ENCODE measurements around the gene IPO4. TPM values are rescaled to one million over a fixed set of nuclear protein-coding genes. Genes with fewer than 3 reads are reported as not detected.

The IPO4 gene
- polyA plus RNA-seq, 1 donor (not counting 4 experiments of a cell fraction or from before 2014, with no cell fraction given), result 18.6 TPM

- Histone ChIP-seq H3K4me1 (ENCODE audit: control insufficient read depth, extremely low read depth, insufficient read depth, low read length) (peaks cover 20% of the 10 kb centered on the region), H3K27ac (ENCODE audit: control insufficient read depth, insufficient read depth, low read length) (no peak overlapping the region), H3K79me2 (ENCODE audit: control insufficient read depth, insufficient read depth, low read length) (peaks cover 56% of the 10 kb centered on the region), H3K4me3 (ENCODE audit: control insufficient read depth in 2 of 3, extremely low read depth in 1 of 3, insufficient read depth in 2 of 3, low read depth in 1 of 3, low read length in 3 of 3) (no peak overlapping the region), H3K9me1 (ENCODE audit: control insufficient read depth, extremely low read depth, insufficient read depth, low read length) (no peaks in the 10 kb centered on the region), H3K27me3 (ENCODE audit: control insufficient read depth, extremely low read depth, insufficient read depth, low read length) (no peaks in the 10 kb centered on the region), H4K20me1 (ENCODE audit: control insufficient read depth, extremely low read depth, insufficient read depth, low read length) (no peaks in the 10 kb centered on the region), H3K9ac (ENCODE audit: control insufficient read depth, extremely low read depth, insufficient read depth, low read length) (no peak overlapping the region), H3K36me3 (ENCODE audit: control insufficient read depth in 2 of 2, extremely low read depth in 1 of 2, insufficient read depth in 2 of 2, low read length in 2 of 2) (peaks cover 24 to 39% of the 10 kb centered on the region in 2 experiments), H3K9me3 (ENCODE audit: control insufficient read depth, low read depth, low read length) (no peaks in the 10 kb centered on the region), H3K4me2 (ENCODE audit: control insufficient read depth, extremely low read depth, insufficient read depth, low read depth, low read length) (no peak overlapping the region), H2AFZ (ENCODE audit: control insufficient read depth, low read length) (no peak overlapping the region)
- FAIRE-seq (no peak), DNase-seq (ENCODE audit: low read depth, low spot score) (no peak)
- dilution Hi-C loops (cut with MboI; ENCODE audit: extremely low pct_ligation_motif_present, low sequenced_read_pairs), result no loop called here
- TF ChIP-seq EZH2 (IDR thresholded peaks at IDR 0.05; ENCODE audit: low read length), result no peak
- no peak for TF ChIP-seq CTCF (optimal IDR thresholded peaks at IDR 0.05 in 1 of 3, IDR thresholded peaks at IDR 0.05 in 1 of 3, conservative IDR thresholded peaks at IDR 0.05 in 1 of 3; ENCODE audit: extremely low read depth in 1 of 3, insufficient read depth in 2 of 3, low read length in 3 of 3)
Measured at GRCh38 chr14:24149302-24149969, 39.2 kb downstream of the IPO4 start.

- no peak for DNase-seq (ENCODE audit: low read depth, low spot score)
- no peak for FAIRE-seq
- no peaks in the 10 kb centered on the region for H4K20me1 ChIP-seq (ENCODE audit: control insufficient read depth, extremely low read depth, insufficient read depth, low read length)
- H3K27ac ChIP-seq (ENCODE audit: control insufficient read depth, insufficient read depth, low read length), result peak overlapping the region; percentile 52
- peaks cover 20% of the 10 kb centered on the region for H3K4me1 ChIP-seq (ENCODE audit: control insufficient read depth, extremely low read depth, insufficient read depth, low read length)
- H3K36me3 ChIP-seq (ENCODE audit: control insufficient read depth in 2 of 2, extremely low read depth in 1 of 2, insufficient read depth in 2 of 2, low read length in 2 of 2), result peaks cover 30 to 46% of the 10 kb centered on the region in 2 experiments
- H3K4me3 ChIP-seq (ENCODE audit: control insufficient read depth in 2 of 3, extremely low read depth in 1 of 3, insufficient read depth in 2 of 3, low read depth in 1 of 3, low read length in 3 of 3), result peak overlapping the region; percentile 82 to 97 (median 91)
- peaks cover 2% of the 10 kb centered on the region for H3K9me1 ChIP-seq (ENCODE audit: control insufficient read depth, extremely low read depth, insufficient read depth, low read length)
- no peaks in the 10 kb centered on the region for H3K27me3 ChIP-seq (ENCODE audit: control insufficient read depth, extremely low read depth, insufficient read depth, low read length)
- no peak overlapping the region for H2AFZ ChIP-seq (ENCODE audit: control insufficient read depth, low read length)
- dilution Hi-C loops (cut with MboI; ENCODE audit: extremely low pct_ligation_motif_present, low sequenced_read_pairs), result no loop called here
- peak overlapping the region; percentile 97 for H3K4me2 ChIP-seq (ENCODE audit: control insufficient read depth, extremely low read depth, insufficient read depth, low read depth, low read length)
- H3K9me3 ChIP-seq (ENCODE audit: control insufficient read depth, low read depth, low read length), result no peaks in the 10 kb centered on the region
- TF ChIP-seq CTCF (optimal IDR thresholded peaks at IDR 0.05 in 1 of 3, IDR thresholded peaks at IDR 0.05 in 1 of 3, conservative IDR thresholded peaks at IDR 0.05 in 1 of 3; ENCODE audit: extremely low read depth in 1 of 3, insufficient read depth in 2 of 3, low read length in 3 of 3) (no peak), EZH2 (IDR thresholded peaks at IDR 0.05; ENCODE audit: low read length) (no peak)
- H3K9ac ChIP-seq (ENCODE audit: control insufficient read depth, extremely low read depth, insufficient read depth, low read length), result peak overlapping the region; percentile 88
- peaks cover 62% of the 10 kb centered on the region for H3K79me2 ChIP-seq (ENCODE audit: control insufficient read depth, insufficient read depth, low read length)
Measured at GRCh38 chr14:24147761-24148428, 40.7 kb downstream of the IPO4 start.

Data from keratinocyte (primary cell).